SH-SY5Y (cell line): ENCODE results near the gene TMEM240.

Experiments used
- GATA2 ChIP-seq: IDR thresholded peaks from 2 replicates; pipeline ENCODE4 v1.6.1; 2011; ENCODE audit warnings: mild to moderate bottlenecking, low read depth, low read length
- GATA3 ChIP-seq: IDR thresholded peaks from 2 replicates; pipeline ENCODE4 v1.6.1; 2011; ENCODE audit warnings: low read depth, mild to moderate bottlenecking, low read length, moderate library complexity

- TF ChIP-seq GATA2 (no peak), GATA3 (no peak)
Measured at GRCh38 chr1:1553821-1554494, 13.5 kb upstream of the TMEM240 start.
